Fibroblast of the conjunctiva (primary cell): ENCODE measurements around the gene ANKRD27.
A peak's percentile ranks its signal among the peaks of the same experiment; 100 is the strongest.
"Not testable (repeated sequence)": the region's sequence is repeated elsewhere in the genome, so short reads cannot be mapped to it uniquely, and the experiment has no call there.

ENCODE experiments used
- DNase-seq: peaks from one replicate; pipeline ENCODE4 v3.0.0-alpha.2; 2010; ENCODE audit warnings: low read depth

ANKRD27 gene

DNA sequence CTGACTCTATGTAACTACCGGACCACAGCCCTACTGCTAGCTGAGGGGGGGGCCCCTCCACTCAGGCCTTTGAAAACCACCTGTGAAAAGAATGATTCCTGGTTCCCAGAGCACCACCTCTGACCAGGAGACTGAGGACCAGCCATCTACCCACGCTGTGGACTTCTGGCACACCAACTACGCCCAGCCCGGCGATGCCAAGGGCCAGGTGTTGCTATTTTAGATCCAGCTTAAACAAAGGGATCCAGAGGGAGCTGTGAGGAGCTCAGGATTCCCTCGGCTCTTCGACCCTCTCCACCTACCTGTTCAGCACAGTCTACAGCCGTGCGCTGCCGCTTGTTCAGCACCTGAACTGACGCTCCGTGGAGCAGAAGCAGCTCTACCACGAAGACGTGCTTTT lies 71.0 kb downstream of the ANKRD27 start:
- DNase-seq: no peak

DNA sequence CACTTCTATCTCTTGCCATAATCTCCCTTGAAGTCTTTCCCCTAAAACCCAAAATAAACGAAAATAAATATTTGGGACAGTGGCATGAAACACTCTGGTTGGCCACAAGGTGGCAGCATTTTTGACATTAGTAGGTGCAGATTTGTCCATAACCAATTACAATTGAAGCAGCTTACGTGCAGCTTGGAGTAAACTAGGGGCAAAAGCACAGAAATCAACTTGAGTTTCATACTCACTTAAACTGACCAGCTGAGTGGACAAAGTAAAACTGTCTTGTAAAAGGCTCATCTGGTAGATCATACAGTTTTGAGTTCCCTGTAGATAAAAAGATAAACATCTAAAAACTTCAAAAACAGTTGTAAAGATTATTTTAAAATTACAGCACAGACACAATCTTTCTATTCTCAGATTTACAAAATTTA lies 75.2 kb downstream of the ANKRD27 start:
- DNase-seq: peak; percentile 56

DNA sequence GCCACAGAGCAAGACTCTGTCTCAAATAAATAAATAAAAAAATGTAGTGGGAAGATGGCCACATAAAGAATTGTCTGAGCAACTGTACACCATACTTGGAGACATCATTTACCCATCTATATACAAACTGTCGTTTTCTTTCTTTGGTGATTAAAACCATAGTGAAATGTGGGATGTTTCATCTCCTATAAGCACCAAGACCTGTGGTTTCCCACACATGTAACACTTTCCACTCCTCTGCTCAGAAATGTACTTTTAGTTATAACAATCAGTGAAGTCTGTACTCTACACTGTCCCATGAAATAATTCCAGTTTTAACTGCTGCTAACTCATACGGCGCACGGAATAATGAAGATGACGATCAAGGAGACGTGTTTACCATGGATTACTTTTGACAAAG lies 75.7 kb downstream of the ANKRD27 start:
- DNase-seq: no peak

DNA sequence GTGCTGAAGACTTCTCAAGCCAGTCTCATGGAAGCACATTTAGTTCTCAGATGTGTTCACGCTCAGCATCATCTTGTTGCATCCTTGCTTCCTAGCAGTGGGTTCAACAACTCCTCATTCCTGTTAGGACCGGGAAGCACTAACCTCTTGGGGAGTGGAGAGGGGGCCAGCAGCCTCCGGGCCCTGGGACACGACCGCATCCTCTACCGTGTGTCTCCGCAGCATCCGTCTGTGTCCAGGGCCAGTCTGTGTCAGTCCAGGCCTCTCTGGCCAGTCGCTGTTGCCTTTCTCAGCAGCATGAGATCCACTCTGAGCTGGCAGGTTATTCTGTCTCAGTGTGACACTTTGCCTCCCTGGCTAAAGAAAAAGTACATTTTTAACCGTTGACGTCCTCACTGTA lies 77.0 kb downstream of the ANKRD27 start:
- no peak for DNase-seq

DNA sequence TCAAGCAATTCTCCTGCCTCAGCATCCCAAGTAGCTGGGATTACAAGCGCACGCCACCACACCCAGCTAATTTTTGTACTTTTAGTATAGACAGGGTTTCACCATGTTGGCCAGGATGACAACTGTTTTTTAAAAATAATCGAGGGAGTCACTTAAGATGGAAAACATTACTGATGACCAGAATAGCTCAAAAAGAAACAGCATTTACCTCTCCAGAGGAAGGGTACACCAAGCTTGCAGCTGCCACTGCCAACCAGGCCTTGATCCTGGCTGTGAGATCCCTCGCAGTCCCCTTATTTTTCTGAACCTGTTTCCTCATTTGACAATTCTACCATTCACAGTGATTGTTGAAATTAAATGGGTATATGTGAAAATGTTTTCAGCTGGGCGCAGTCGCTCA lies 79.5 kb downstream of the ANKRD27 start:
- no peak for DNase-seq

DNA sequence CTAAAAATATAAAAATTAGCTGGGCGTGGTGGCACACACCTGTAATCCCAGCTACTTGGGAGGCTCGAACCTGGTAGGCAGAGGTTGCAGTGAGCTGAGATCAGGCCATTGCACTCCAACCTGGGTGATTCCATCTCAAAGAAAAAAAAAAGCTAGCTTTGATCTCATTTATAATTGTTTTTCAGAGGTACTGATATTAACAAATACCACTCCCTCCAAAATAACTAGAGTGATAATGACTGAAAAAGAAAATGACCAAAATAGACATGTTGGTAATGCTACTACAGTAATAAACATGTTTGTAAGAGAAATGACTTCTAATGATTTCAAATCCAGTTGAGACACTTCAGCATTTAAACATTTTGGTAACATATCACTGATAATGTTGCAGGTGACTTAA lies 81.0 kb downstream of the ANKRD27 start:
- DNase-seq: no peak

DNA sequence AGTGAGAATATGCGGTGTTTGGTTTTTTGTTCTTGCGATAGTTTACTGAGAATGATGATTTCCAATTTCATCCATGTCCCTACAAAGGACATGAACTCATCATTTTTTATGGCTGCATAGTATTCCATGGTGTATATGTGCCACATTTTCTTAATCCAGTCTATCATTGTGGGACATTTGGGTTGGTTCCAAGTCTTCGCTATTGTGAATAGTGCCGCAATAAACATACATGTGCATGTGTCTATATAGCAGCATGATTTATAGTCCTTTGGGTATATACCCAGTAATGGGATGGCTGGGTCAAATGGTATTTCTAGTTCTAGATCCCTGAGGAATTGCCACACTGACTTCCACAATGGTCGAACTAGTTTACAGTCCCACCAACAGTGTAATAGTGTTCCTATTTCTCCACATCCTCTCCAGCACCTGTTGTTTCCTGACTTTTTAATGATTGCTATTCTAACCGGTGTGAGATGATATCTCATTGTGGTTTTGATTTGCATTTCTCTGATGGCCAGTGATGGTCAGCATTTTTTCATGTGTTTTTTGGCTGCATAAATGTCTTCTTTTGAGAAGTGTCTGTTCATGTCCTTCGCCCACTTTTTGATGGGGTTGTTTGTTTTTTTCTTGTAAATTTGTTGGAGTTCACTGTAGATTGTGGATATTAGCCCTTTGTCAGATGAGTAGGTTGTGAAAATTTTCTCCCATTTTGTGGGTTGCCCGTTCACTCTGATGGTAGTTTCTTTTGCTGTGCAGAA lies 87.1 kb downstream of the ANKRD27 start:
- DNase-seq: not testable (repeated sequence)

DNA sequence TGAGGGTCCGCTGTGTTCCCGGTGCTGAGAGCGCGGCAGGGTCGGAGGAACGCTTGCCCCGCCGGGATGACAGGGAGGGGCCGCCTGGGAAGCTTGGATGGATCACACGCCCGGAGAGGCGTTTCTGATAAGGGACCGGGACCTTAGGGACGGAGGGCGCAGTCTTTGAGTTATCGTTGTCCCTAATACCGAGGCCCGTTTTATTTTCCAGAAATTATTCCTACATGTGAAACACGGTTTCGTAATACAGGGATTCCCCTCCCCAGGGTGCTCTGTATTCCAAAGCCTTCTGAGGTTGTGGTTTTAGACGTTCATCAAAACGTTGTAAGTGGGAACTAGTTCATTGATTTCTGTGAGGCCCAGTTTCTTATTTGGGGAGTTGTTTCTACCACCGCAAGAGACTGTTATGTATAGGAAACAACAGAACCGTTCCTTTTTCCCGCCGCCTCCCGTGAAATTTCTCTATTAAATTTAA lies 93.2 kb downstream of the ANKRD27 start:
- peak; percentile 5 for DNase-seq

DNA sequence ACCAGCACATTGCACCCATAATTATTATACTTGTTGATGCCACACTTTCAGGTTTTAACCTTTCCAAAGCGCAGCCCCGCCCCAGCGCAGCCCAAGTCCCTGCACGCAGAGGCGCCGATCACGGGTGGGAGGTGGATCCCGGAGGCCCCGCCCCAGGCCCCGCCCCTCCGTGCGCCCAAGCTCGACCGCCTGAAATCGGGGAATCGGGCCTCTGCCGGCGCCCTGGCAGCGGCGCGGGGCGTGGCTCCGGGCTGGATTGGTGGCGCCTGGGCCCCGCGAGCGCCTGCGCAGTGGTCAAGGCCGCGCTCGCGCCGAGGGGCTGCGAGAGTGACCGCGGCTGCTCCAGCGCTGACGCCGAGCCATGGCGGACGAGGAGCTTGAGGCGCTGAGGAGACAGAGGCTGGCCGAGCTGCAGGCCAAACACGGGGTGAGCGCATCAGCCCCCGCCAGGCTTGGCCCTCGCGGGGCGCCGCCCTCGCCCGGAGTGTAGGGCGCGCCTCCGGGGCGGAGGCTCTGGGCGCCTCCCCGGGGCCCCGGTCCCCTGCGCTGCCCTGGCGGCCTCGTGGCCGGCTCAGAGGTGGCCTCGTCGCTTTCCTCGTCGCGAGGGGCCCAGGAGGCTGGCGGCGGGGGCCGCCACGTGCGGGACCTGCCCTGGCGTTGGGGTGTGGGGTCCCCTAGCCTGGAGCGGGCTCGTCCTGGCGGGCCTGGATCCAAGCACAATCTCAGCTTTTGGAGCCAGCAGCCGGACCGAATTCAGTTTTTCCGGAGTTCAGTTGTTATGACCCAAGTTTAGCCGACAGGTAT lies 93.9 kb downstream of the ANKRD27 start, which contains the start of gene PDCD5:
Gene PDCD5 (plus strand): TSS at position 290 of the 804 bp plus-strand sequence. CDS start 72 bp downstream, at position 362.
- peak; percentile 87 for DNase-seq

DNA sequence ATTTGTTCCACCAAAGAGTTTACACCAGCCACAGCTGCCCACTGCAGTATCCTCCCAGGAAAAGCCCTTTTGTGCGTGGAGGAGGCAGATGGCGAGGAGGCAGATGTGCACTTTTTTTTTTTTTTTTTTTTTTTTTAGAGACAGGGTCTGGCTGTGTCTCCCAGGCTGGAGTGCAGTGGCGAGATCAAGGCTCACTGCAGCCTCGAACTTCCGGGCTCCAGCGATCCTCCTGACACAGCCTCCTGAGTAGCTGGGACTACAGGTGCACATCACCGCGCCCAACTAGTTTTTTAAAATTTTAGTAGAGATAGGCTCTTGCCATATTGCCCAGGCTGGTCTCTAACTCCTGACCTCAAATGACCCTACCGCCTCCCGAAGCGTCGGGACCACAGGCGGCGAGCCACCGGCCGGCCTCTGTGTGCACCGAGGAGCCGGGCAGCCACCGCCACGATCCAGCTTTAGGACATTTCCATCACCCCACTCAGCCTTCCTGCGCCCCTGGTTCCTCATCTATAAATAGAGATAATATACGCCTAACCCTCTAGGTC lies 94.6 kb downstream of the ANKRD27 start:
- no peak for DNase-seq

DNA sequence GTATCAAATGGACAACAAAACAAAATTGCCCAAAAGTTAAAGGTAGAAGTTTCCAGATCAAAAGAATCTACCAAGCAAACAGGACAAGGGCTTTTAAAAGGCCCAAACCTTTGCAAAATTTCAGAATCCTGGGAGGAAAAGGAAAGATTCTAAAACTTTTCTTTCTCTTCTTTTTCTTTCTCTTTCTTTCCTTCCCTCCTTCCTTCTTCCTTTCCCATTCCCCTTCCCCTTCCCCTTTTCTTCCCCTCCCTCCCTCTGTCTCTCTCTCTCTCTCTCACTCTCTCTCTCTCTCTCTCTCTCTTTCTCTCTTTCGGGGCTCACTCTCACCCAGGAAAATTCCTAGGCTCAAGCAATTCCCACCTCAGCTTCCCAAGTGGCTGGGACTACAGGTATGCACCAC lies 98.2 kb downstream of the ANKRD27 start:
- no peak for DNase-seq

DNA sequence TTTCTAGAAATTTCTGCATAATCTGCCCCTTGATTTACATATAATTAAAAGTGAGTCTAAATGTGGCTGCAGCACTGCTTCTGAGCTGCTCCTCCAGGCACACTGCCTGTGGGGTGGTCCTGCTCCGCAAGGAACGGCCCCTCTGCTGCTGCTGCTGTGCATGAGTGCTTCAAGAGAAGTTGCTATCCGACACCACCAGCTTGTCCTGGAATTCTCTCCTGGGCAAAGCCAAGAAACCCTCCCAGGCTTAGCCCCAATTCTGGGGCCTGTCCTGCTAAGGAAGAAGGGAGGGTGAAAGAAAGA lies 101.5 kb downstream of the ANKRD27 start:
- DNase-seq: no peak

DNA sequence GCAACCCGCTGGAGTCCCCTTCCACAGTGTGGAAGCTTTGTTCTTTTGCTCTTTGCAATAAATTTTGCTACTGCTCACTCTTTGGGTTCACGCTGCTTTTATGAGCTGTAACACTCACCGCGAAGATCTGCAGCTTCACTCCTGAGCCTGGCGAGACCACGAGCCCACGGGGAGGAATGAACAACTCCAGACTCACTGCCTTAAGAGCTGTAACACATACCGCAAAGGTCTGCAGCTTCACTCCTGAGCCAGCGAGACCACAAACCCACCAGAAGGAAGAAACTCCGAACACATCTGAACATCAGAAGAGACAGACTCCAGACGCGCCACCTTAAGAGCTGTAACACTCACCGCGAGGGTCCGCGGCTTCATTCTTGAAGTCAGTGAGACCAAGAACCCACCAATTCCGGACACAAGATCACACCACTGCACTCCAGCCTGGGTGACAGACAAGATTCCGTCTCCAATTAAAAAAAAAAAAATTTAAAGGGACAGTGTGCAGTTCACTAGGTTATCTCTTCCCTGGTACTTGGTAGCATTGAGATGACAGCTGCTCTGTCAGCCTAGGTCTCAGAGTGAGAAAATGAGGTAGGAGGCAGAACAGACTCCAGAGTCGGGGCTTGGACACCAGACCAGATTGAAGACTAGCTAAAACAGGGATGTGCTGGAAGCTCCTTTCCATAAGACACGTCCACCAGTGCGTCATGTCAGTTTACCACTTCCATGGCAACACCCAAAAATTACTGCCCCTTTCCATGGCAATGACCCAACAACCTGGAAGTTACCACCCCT lies 102.1 kb downstream of the ANKRD27 start:
- DNase-seq: not testable (repeated sequence)

DNA sequence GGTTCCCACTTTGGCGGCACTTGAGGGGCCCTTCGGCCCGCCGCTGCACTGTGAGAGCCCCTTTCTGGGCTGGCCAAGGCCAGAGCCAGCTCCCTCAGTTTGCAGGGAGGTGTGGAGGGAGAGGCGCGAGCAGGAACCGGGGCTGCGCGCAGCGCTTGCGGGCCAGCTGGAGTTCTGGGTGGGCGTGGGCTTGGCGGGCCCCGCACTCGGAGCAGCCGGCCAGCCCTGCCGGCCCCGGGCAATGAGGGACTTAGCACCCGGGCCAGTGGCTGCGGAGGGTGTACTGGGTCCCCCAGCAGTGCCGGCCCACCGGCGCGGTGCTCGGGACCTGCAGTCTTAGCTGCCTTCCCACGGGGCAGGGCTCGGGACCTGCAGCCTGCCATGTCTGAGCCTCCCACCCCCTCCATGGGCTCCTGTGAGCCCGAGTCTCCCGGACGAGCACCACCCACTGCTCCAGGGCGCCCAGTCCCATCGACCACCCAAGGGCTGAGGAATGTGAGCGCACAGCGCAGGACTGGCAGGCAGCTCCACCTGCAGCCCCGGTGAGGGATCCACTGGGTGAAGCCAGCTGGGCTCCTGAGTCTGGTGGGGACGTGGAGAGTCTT lies 103.4 kb downstream of the ANKRD27 start:
- not testable (repeated sequence) for DNase-seq

DNA sequence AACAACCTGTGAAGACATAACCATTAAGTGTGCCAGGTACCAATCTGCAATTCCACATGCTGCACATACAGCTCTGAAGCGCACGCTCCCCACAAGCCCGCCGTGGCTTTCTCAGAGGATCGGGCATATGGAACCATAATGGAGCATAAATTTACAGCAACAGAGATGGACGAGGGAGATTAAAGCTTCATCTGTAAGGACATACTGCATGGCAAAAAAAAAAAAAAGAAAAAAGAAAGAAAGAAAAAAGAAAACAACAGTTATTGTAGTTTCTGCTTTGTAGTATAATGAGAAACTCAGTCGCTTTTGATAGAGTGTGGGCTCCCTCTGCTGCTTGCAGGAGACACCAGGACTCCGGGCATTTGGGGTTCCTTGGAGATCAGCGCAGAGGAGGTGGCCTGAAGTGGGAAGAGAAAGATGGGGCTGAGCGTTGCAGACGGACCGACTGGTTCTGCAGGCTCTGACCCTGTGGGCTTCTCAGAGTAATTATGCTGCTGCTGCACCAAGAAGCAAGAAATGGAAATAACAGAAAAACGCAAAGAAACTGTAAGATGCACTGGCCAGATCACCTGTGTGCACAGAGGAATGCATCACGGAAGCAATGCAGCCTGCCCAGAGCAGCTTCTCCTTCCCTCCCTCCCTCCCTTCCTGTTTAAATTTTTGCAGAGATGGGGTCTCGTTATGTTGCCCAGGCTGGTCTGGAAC lies 104.7 kb downstream of the ANKRD27 start:
- peak; percentile 43 for DNase-seq

DNA sequence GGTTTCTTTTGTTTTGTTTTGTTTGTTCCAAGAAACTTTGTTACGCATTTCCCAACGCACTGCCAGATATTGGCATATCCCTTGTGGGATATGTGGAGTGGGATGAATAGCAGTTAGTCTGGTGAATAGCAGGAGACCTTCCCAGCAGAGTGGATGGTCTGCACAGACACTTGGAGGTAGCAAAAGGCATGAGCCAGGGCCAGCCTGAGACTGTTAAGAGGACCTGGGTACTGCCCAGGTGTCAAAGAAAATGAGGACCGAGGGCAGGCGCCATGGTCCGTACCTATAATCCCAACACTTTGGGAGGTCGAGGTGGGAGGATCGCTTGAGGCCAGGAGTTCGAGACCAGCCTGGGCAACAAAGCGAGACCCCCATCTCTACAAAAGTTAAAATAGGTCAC lies 107.5 kb downstream of the ANKRD27 start:
- DNase-seq: no peak

DNA sequence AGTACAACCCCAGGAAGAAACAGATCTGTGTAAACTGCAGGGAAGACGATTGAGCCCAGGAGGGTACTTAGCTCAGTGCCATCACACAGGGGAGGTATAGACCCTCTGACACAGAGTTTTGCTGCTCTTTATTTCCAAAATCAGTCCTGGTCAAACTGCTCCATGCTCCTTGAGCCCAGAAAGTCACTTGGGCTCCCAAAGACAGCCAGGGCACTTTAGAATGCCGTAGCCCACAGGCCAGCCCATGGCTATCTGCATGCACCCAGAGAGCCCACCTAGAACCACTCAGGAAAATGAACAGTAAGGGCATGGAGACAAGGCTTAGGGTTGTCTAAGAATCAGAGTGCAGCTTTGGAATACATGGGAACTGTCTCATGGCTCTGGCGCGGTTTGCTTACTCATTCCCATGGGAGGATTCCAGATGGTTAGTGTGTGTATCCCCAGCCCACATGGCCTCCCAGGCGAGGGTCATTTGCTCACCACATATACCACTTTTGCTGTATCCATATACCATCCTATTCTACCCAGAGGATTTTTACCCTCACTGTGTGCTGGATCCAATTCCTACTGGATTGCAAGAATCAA lies 108.6 kb downstream of the ANKRD27 start:
- no peak for DNase-seq

DNA sequence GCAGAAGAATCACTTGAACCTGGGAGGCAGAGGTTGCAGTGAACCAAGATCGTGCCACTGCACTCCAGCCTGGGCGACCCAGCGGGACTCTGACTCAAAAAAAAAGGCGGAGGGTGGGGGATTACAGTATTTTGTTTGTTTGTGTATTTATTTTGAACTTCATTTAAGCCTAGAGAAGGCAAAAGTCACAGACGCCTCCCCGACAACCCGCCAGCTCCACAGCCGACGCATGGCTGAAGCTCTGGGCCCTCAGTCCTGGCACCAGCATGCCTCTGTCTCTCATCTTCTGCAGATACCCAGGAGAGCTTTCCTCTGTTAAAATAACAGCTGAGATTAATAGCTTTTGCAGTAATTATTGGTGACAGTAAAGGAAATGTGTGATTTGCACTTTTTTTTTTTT lies 111.2 kb downstream of the ANKRD27 start:
- no peak for DNase-seq

DNA sequence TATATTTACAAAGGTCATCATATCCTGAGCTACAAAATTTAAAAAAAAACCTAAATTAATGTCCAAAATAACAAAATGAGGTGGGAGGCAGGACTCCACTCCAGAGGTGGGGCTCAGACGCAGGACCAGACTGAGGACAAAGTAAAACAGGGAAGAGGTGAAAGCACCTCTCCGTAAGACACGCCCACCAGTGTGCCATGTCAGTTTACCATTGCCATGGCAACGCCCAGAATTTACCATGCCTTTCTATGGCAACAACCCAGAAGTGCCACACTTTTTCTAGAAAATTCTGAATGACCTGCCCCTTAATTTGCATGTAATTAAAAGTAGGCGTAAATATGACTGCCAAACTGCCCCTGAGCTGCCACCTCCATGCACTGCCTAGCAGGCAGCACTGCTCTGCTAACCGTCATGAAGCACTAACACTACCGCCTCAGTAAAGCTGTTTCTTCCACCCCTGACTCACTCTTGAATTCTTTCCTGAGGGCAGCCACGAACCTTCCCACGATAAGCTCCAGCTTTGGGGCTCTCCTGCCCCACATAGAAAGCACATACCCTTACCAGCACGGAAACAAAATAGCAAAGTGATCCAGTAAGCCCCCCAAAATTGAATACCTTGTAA lies 116.3 kb downstream of the ANKRD27 start:
- DNase-seq: no peak

DNA sequence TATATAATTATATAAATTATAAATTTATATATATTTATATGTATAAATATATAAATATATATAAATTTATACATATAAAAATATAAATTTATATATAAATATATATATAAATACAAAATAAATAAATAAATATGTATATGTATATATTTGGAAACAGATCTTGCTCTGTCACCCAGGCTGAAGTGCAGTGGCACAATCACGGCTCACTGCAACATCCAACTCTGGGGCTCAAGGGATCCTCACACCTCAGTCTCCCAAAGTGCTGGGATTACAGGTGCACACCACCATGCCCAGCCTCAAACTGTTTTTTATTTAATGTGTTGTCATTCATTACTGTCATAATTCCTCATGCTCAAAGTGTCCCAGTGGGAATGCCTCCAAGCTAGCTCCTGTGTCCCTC lies 119.2 kb downstream of the ANKRD27 start:
- no peak for DNase-seq
